OCI-LY7 (cell line): Measurements from ENCODE around the gene IRF8.

Experiments
- CTCF ChIP-seq: fragments of 200-600 bp; sonication (generic); conservative IDR thresholded peaks from 2 replicates; pipeline ENCODE4 v1.5.1; 2014; ENCODE audit warnings: mild to moderate bottlenecking, antibody characterized with exemption, low read length, moderate library complexity, mixed read lengths
- EZH2phosphoT487 ChIP-seq: fragments of 200-600 bp; sonication (generic); IDR thresholded peaks from 2 replicates; pipeline ENCODE4 v1.6.1; 2018; ENCODE audit warnings: low read depth, borderline replicate concordance, mild to moderate bottlenecking, mixed run types, antibody characterized with exemption, low read length, moderate library complexity, mixed read lengths

GRCh38 chr16:85881436-85881835, 17.5 kb upstream of the IRF8 start:
- TF ChIP-seq CTCF, result no peak
- no peak for TF ChIP-seq EZH2phosphoT487
